ENCODE data around the gene GPX2.

GPX2 gene

GRCh38 chr14:64979336-64980074 lies 37.0 kb upstream of the GPX2 start:
- no peaks in the 10 kb centered on the region for H3K79me2 ChIP-seq (ENCODE audit: low read length)
- no peaks in the 10 kb centered on the region for H3K9me3 ChIP-seq (replicated peaks; ENCODE audit: insufficient read depth, low read length)
- DNase-seq: no peak
- H3K9me2 ChIP-seq (replicated peaks; ENCODE audit: insufficient read depth, low read length): no peaks in the 10 kb centered on the region
- no peaks in the 10 kb centered on the region for H3K36me3 ChIP-seq (replicated peaks; ENCODE audit: insufficient read depth, low read length)
- no peak overlapping the region for H3K9ac ChIP-seq (ENCODE audit: low read length)
- no peak overlapping the region for H2AFZ ChIP-seq (ENCODE audit: low read length)
- H3K4me1 ChIP-seq (ENCODE audit: low read length): no peaks in the 10 kb centered on the region
- no peak overlapping the region for H3K4me3 ChIP-seq (ENCODE audit: low read length)
- H3K27me3 ChIP-seq (replicated peaks; ENCODE audit: insufficient read depth, low read length): no peaks in the 10 kb centered on the region
- no peak overlapping the region for H3K4me2 ChIP-seq (ENCODE audit: low read depth, low read length)
- no peaks in the 10 kb centered on the region for H3F3A ChIP-seq (ENCODE audit: insufficient read depth, low read length)
- H3K27ac ChIP-seq (ENCODE audit: low read length): no peak overlapping the region
- H4K20me1 ChIP-seq (ENCODE audit: insufficient read depth, low read length): no peaks in the 10 kb centered on the region
- TF ChIP-seq CTCF (IDR thresholded peaks at IDR 0.05; ENCODE audit: low read length) (no peak), EZH2phosphoT487 (IDR thresholded peaks at IDR 0.05; ENCODE audit: low read length) (no peak), EZH2 (optimal IDR thresholded peaks at IDR 0.05; ENCODE audit: low read depth, low read length) (no peak)

GRCh38 chr14:64974563-64974962 lies 32.0 kb upstream of the GPX2 start:
- Histone ChIP-seq H3K79me2 (ENCODE audit: low read length) (peaks cover 9% of the 10 kb centered on the region; the same call in 1 of the 2 replicates), H2AFZ (ENCODE audit: low read length) (no peak overlapping the region), H3K27ac (ENCODE audit: low read length) (no peak overlapping the region), H3K36me3 (replicated peaks; ENCODE audit: insufficient read depth, low read length) (no peaks in the 10 kb centered on the region), H3K4me3 (ENCODE audit: low read length) (no peak overlapping the region), H3K27me3 (replicated peaks; ENCODE audit: insufficient read depth, low read length) (no peaks in the 10 kb centered on the region), H3K4me2 (ENCODE audit: low read depth, low read length) (no peak overlapping the region), H3K4me1 (ENCODE audit: low read length) (peaks cover 11% of the 10 kb centered on the region), H3K9me2 (replicated peaks; ENCODE audit: insufficient read depth, low read length) (no peaks in the 10 kb centered on the region), H4K20me1 (ENCODE audit: insufficient read depth, low read length) (no peaks in the 10 kb centered on the region), H3K9me3 (replicated peaks; ENCODE audit: insufficient read depth, low read length) (no peaks in the 10 kb centered on the region), H3K9ac (ENCODE audit: low read length) (no peak overlapping the region), H3F3A (ENCODE audit: insufficient read depth, low read length) (no peaks in the 10 kb centered on the region)
- no peak for DNase-seq
- TF ChIP-seq CTCF (IDR thresholded peaks at IDR 0.05; ENCODE audit: low read length) (no peak), EZH2phosphoT487 (IDR thresholded peaks at IDR 0.05; ENCODE audit: low read length) (no peak), EZH2 (optimal IDR thresholded peaks at IDR 0.05; ENCODE audit: low read depth, low read length) (no peak)

GRCh38 chr14:64973826-64974225 lies 31.3 kb upstream of the GPX2 start:
- Histone ChIP-seq H3K4me2 (ENCODE audit: low read depth, low read length) (no peak overlapping the region), H3K79me2 (ENCODE audit: low read length) (peaks cover 9% of the 10 kb centered on the region; the same call in 1 of the 2 replicates), H3K27me3 (replicated peaks; ENCODE audit: insufficient read depth, low read length) (no peaks in the 10 kb centered on the region), H3K9ac (ENCODE audit: low read length) (no peak overlapping the region), H3K9me3 (replicated peaks; ENCODE audit: insufficient read depth, low read length) (no peaks in the 10 kb centered on the region), H3K27ac (ENCODE audit: low read length) (no peak overlapping the region), H3K36me3 (replicated peaks; ENCODE audit: insufficient read depth, low read length) (no peaks in the 10 kb centered on the region), H3K4me1 (ENCODE audit: low read length) (peaks cover 18% of the 10 kb centered on the region), H3F3A (ENCODE audit: insufficient read depth, low read length) (peaks cover 7% of the 10 kb centered on the region; the same call in 1 of the 2 replicates), H2AFZ (ENCODE audit: low read length) (no peak overlapping the region), H3K9me2 (replicated peaks; ENCODE audit: insufficient read depth, low read length) (no peaks in the 10 kb centered on the region), H3K4me3 (ENCODE audit: low read length) (no peak overlapping the region), H4K20me1 (ENCODE audit: insufficient read depth, low read length) (no peaks in the 10 kb centered on the region)
- TF ChIP-seq CTCF (IDR thresholded peaks at IDR 0.05; ENCODE audit: low read length) (no peak), EZH2phosphoT487 (IDR thresholded peaks at IDR 0.05; ENCODE audit: low read length) (no peak), EZH2 (optimal IDR thresholded peaks at IDR 0.05; ENCODE audit: low read depth, low read length) (no peak)
- DNase-seq: no peak

Measured in MM.1S (cell line).